H1 (cell line): ENCODE data around the gene BRINP3. TPM values are rescaled to one million over a fixed set of nuclear protein-coding genes. Genes with fewer than 3 reads are reported as not detected.

ENCODE experiments used
- GABPA ChIP-seq: IDR thresholded peaks from 2 replicates; pipeline ENCODE4 v1.6.1; 2011; ENCODE audit warnings: mild to moderate bottlenecking, low read length, moderate library complexity, borderline replicate concordance; ENCODE audit not compliant: insufficient read depth
- JUND ChIP-seq: IDR thresholded peaks from 2 replicates; pipeline ENCODE4 v1.6.1; 2011; ENCODE audit warnings: mild to moderate bottlenecking, improper control_type of control experiment, low read length
- polyA plus RNA-seq, 7 experiments: library from polyadenylated mRNA; depleted of rRNA in 3 of 7; stranded (reverse) in 5 of 7; unstranded in 2 of 7; fragments of >200 nt in 5 of 7; fragments of 200-250 nt in 2 of 7; gene quantifications; 1 replicate in 5 of 7; 2 replicates in 1 of 7; 4 replicates in 1 of 7; pipeline versions ENCODE4 v1.2.1 to v1.2.3, GENCODE V29; 2011 to 2013; ENCODE audit warnings: missing spikeins in 2 of 7, mixed read lengths in 2 of 7
- total RNA-seq: library from RNA; stranded (reverse); fragmentation: NEBNext Ultra II Directional; extraction: Animal tissue kit (Norgen Biotek cat#: 25700); gene quantifications from 2 replicates; pipeline ENCODE4 v1.2.1, GENCODE V29; 2021

The BRINP3 gene
- total and polyA plus RNA-seq, 2 of the 8 experiments (the other 6 are each of a cell fraction or from before 2014, with no cell fraction given), result not detected

DNA sequence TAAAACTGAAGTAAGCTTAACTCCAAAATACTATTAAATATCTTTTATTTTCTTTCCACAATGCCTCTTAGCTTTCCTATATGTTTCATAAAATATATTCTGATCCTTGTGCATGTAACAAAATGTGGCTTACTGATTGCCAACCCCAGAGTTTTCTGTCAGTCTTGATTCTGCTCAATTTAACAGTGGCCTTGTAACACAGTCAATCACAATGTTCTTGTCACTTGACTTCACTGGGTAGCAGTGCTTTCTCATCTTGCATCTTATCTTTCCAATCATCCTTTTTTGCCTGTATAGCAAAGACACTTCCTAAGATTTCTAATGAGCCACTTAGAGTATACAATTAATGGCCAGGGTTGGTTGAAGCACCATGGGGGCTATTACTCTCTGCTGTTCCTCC is 19.9 kb upstream of the BRINP3 start (continued):
- TF ChIP-seq JUND (no peak), GABPA (no peak)
